Upper lobe of right lung (tissue), 1 donor: Measurements from ENCODE around the gene RBFOX1. TPM values are rescaled to one million over a fixed set of nuclear protein-coding genes. Genes with fewer than 3 reads are reported as not detected.

Experiments used
- ATAC-seq: fragments of 200-7000 bp; cut with Tn5 transposase; one replicate; pipeline ENCODE4 v1.9.1; 2020; ENCODE audit warnings: mild to moderate bottlenecking, moderate library complexity
- DNase-seq: peaks from one replicate; pipeline ENCODE4 v3.0.0-alpha.2; 2020
- H3K27ac ChIP-seq: fragments of 200-600 bp; one replicate; pipeline ENCODE4 v1.8.0; 2022
- H3K27me3 ChIP-seq: fragments of 200-600 bp; one replicate; pipeline ENCODE4 v1.8.0; 2022; ENCODE audit warnings: mild to moderate bottlenecking
- H3K36me3 ChIP-seq: fragments of 200-600 bp; one replicate; pipeline ENCODE4 v1.8.0; 2022
- H3K4me1 ChIP-seq: fragments of 200-600 bp; one replicate; pipeline ENCODE4 v1.8.0; 2022
- H3K4me3 ChIP-seq: fragments of 200-600 bp; one replicate; pipeline ENCODE4 v1.8.0; 2022; ENCODE audit warnings: mild to moderate bottlenecking
- H3K9me3 ChIP-seq: fragments of 200-600 bp; one replicate; pipeline ENCODE4 v1.8.0; 2022
- intact Hi-C: fragments of 100-400 bp; cut with DNase I; formaldehyde crosslinking; loops from one replicate; pipeline ENCODE4 v1.11.0; 2022
- total RNA-seq: library from RNA; stranded (reverse); fragmentation: NEBNext Ultra II Directional; extraction: Animal tissue kit (Norgen Biotek cat#: 25700); gene quantifications from one replicate; pipeline ENCODE4 v1.2.1, GENCODE V29; 2021
- TF ChIP-seq, protein P1 (sequence below): fragments of 200-600 bp; IDR thresholded peaks from one replicate; pipeline ENCODE4 v1.8.0; 2022; ENCODE audit warnings: antibody characterized with exemption
- donor health status: DM: no; HTN: yes; CAD: no; lungs with severe emphysema.

Gene RBFOX1
- total RNA-seq, 1 donor from 2014 or later = not detected

DNA sequence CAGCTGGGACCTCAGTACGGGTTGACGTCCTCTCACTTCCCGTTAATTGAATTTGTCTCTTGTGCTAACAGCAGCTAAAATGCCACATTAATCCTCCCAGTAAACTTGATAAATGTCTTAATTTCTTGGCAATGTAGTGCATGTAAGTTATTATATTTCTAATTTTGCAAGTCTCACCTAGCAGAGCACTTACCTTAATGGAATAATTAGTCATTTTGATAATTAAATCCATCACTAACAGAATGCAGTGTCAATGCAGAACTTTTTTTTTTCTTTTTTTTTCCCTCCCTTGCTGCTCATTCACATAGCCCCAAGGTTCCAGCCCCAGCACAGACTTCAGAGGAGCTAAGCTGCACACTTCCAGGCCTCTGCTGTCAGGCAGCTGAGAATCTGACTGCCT is 376.5 kb downstream of the RBFOX1 start:
- Histone ChIP-seq H3K4me1 (no peaks in the 10 kb centered on the region), H3K27ac (no peak overlapping the region), H3K4me3 (no peak overlapping the region), H3K9me3 (no peaks in the 10 kb centered on the region), H3K36me3 (no peaks in the 10 kb centered on the region), H3K27me3 (no peaks in the 10 kb centered on the region)
- ATAC-seq (no peak), DNase-seq (no peak)
- TF ChIP-seq, protein P1, sequence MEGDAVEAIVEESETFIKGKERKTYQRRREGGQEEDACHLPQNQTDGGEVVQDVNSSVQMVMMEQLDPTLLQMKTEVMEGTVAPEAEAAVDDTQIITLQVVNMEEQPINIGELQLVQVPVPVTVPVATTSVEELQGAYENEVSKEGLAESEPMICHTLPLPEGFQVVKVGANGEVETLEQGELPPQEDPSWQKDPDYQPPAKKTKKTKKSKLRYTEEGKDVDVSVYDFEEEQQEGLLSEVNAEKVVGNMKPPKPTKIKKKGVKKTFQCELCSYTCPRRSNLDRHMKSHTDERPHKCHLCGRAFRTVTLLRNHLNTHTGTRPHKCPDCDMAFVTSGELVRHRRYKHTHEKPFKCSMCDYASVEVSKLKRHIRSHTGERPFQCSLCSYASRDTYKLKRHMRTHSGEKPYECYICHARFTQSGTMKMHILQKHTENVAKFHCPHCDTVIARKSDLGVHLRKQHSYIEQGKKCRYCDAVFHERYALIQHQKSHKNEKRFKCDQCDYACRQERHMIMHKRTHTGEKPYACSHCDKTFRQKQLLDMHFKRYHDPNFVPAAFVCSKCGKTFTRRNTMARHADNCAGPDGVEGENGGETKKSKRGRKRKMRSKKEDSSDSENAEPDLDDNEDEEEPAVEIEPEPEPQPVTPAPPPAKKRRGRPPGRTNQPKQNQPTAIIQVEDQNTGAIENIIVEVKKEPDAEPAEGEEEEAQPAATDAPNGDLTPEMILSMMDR = no peak
- intact Hi-C loops = no loop called here

DNA sequence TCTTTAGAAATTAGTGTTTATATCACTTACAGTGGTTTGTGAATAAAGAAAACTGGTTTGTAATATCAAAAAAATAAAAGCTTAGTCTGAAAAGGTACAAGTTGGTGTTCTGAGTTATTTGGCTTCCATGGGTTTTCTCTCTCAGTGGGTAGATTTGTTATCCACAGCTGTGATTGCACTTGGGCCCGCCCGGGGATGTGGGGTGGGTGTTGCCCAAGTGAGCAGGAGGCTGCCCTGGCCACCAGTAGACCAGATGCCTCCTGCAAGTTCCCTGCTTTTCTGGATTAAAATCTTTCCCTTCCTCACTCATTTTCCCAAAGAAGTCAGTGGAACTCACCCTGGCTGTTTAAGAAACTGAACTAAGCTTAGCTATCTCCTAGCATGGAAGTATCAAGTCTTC is 380.6 kb downstream of the RBFOX1 start:
- intact Hi-C loops = no loop called here
- no peak for DNase-seq

DNA sequence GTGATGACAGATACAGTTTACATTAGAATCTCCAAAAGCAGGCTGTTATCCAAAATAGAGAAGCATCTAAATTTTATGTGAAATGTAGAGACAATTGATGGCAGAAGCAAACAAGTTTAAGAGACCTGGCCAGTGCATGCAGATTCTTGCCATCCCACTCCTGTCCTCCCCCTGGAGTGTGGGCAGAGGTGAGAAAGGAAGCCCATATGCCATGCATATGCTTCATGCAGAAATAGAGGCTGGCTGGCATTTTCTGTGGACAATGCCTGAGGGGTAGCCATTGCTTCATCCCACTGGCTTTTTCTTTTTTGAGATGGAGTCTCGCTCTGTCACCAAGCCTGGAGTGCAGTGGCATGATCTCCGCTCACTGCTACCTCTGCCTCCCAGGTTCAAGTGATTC is 382.1 kb downstream of the RBFOX1 start:
- H3K4me1 ChIP-seq = no peaks in the 10 kb centered on the region
- no peaks in the 10 kb centered on the region for H3K36me3 ChIP-seq
- intact Hi-C loops = no loop called here
- TF ChIP-seq, protein P1 = no peak
- no peak overlapping the region for H3K4me3 ChIP-seq
- no peak overlapping the region for H3K27ac ChIP-seq
- no peak for ATAC-seq
- no peaks in the 10 kb centered on the region for H3K9me3 ChIP-seq
- DNase-seq = no peak
- no peaks in the 10 kb centered on the region for H3K27me3 ChIP-seq

More for the DNA sequence above, 380.6 kb downstream of the RBFOX1 start:
- H3K4me1 ChIP-seq = no peaks in the 10 kb centered on the region
- H3K4me3 ChIP-seq = no peak overlapping the region
- ATAC-seq = no peak
- H3K36me3 ChIP-seq = no peaks in the 10 kb centered on the region
- H3K9me3 ChIP-seq = no peaks in the 10 kb centered on the region
- H3K27me3 ChIP-seq = no peaks in the 10 kb centered on the region
- H3K27ac ChIP-seq = no peak overlapping the region
- TF ChIP-seq, protein P1 = no peak

DNA sequence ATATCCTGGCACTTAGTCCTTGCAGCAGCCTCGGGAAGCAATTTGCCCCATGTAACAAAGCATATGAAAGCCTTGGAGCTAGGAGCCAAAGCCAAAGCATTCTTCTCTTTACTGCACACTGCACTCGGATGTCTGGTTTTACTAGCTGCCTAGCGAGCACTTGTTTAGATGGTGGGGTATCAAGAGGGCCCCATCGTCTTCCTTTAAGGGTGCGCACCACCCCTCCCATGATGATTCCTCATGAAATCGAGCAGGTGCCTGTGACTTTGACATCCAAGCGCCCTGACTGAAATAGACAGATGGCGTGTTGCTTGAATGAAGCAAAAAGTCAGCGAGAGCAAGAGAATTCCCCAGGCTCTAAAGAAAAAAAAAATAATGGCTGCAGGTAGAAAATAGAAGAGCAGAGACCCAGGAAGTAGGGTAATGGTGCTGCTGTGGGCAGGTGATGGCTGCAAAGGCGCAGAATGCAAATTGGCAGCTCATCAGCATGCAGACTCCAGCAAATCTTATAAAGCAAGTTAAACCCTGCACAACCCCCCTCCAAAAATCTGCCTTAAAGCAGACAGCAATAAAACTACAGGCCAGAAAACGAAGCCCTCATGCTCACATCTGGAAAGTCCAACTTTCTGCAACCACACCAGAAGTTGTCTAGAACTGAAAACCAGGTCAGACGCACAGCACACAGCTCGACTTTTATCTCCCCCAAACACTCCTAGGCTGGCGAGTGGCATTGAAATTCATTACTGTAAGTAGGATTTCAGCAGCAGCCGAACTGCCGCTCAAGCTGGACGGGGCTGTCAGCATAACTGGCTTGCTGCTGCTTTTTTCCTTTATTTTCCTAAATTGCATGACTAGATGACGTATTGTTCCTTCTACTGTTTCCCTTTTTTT is 384.3 kb downstream of the RBFOX1 start:
- no peak overlapping the region for H3K27ac ChIP-seq
- ATAC-seq (no peak), DNase-seq (no peak)
- no peaks in the 10 kb centered on the region for H3K36me3 ChIP-seq
- TF ChIP-seq, protein P1 = no peak
- H3K4me3 ChIP-seq = no peak overlapping the region
- H3K4me1 ChIP-seq = no peaks in the 10 kb centered on the region
- H3K9me3 ChIP-seq = no peaks in the 10 kb centered on the region
- no peaks in the 10 kb centered on the region for H3K27me3 ChIP-seq
- intact Hi-C loops = no loop called here

DNA sequence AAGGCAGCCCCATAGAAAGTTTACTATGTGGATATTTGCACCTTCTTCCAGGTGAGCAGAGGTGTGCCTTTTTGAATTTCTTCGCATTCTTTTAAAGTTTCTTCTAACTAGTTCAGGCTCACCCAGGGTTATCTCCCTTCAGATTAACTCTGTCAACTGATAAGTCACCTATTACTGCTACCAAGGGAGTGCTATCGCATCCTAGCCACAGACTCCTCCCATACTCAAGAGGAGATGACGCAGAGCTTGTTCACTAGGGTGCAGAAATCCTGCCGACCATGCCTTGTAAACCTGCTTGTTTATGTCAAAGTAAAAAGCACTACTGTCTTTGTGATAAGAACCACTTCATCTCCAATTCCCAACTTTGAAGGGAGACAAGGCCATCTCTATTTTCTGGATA is 390.1 kb downstream of the RBFOX1 start:
- Histone ChIP-seq H3K4me3 (no peak overlapping the region), H3K27me3 (no peaks in the 10 kb centered on the region), H3K36me3 (no peaks in the 10 kb centered on the region), H3K4me1 (no peaks in the 10 kb centered on the region), H3K9me3 (no peaks in the 10 kb centered on the region), H3K27ac (no peak overlapping the region)
- intact Hi-C loops = no loop called here
- DNase-seq (no peak), ATAC-seq (no peak)
- TF ChIP-seq, protein P1 = no peak
